NT2/D1 (cell line): ENCODE data around the gene KLF6.

ENCODE experiments used
- DNase-seq: peaks from one replicate; pipeline ENCODE4 v3.0.0-alpha.2; 2011; ENCODE audit warnings: low read depth, low spot score
- H3K27me3 ChIP-seq: 2 replicates; pipeline ENCODE4 v1.6.0; 2011; ENCODE audit warnings: mild to moderate bottlenecking; ENCODE audit not compliant: insufficient read length, insufficient read depth
- H3K36me3 ChIP-seq: 2 replicates; pipeline ENCODE4 v1.6.1; 2011; ENCODE audit warnings: mild to moderate bottlenecking, low read length, mixed read lengths; ENCODE audit not compliant: insufficient read depth, insufficient read length
- H3K4me1 ChIP-seq: 2 replicates; pipeline ENCODE4 v1.5.1; 2011; ENCODE audit not compliant: insufficient read depth, insufficient read length
- H3K4me3 ChIP-seq: 2 replicates; pipeline ENCODE4 v1.5.1; 2011; ENCODE audit warnings: low read depth; ENCODE audit not compliant: insufficient read length
- H3K9ac ChIP-seq: 2 replicates; pipeline ENCODE4 v1.6.0; 2011; ENCODE audit warnings: low read depth; ENCODE audit not compliant: insufficient read length
- H3K9me3 ChIP-seq: 2 replicates; pipeline ENCODE4 v1.5.1; 2011; ENCODE audit warnings: mild to moderate bottlenecking, low read length; ENCODE audit not compliant: insufficient read depth
- SUZ12 ChIP-seq: IDR thresholded peaks from 2 replicates; pipeline ENCODE4 v1.6.1; 2011; ENCODE audit not compliant: insufficient read length, insufficient read depth; ENCODE audit errors: extremely low read depth
- YY1 ChIP-seq: IDR thresholded peaks from 2 replicates; pipeline ENCODE4 v1.6.1; 2011; ENCODE audit not compliant: insufficient read length, insufficient read depth
- ZNF274 ChIP-seq: IDR thresholded peaks from 2 replicates; pipeline ENCODE4 v1.6.1; 2011; ENCODE audit warnings: mild to moderate bottlenecking, low read depth, low read length

KLF6 gene

GRCh38 chr10:3764626-3765112 is 20.3 kb downstream of the KLF6 start:
- Histone ChIP-seq H3K4me3 (no peak overlapping the region), H3K4me1 (peaks cover 2% of the 10 kb centered on the region), H3K9ac (no peak overlapping the region), H3K9me3 (no peaks in the 10 kb centered on the region), H3K27me3 (no peaks in the 10 kb centered on the region), H3K36me3 (no peaks in the 10 kb centered on the region)
- no peak for DNase-seq
- TF ChIP-seq YY1, result no peak
- no peak for TF ChIP-seq SUZ12
- no peak for TF ChIP-seq ZNF274

- TF ChIP-seq YY1 (no peak), SUZ12 (no peak), ZNF274 (no peak)
- H3K36me3 ChIP-seq, result no peaks in the 10 kb centered on the region
- no peak for DNase-seq
- H3K9ac ChIP-seq, result no peak overlapping the region
- no peaks in the 10 kb centered on the region for H3K9me3 ChIP-seq
- H3K27me3 ChIP-seq, result no peaks in the 10 kb centered on the region
- H3K4me3 ChIP-seq, result no peak overlapping the region
- peaks cover 2% of the 10 kb centered on the region for H3K4me1 ChIP-seq
Measured at GRCh38 chr10:3763852-3764625, 21.0 kb downstream of the KLF6 start.

- Histone ChIP-seq H3K36me3 (no peaks in the 10 kb centered on the region), H3K9ac (no peak overlapping the region), H3K4me3 (no peak overlapping the region), H3K27me3 (no peaks in the 10 kb centered on the region), H3K9me3 (no peaks in the 10 kb centered on the region), H3K4me1 (peaks cover 2% of the 10 kb centered on the region)
- no peak for DNase-seq
- TF ChIP-seq ZNF274 (no peak), YY1 (no peak), SUZ12 (no peak)
Measured at GRCh38 chr10:3763035-3763456, 22.0 kb downstream of the KLF6 start.

- Histone ChIP-seq H3K4me1 (peaks cover 2% of the 10 kb centered on the region), H3K36me3 (no peaks in the 10 kb centered on the region), H3K4me3 (no peak overlapping the region), H3K9ac (no peak overlapping the region), H3K27me3 (no peaks in the 10 kb centered on the region), H3K9me3 (no peaks in the 10 kb centered on the region)
- no peak for DNase-seq
- TF ChIP-seq YY1, result no peak
Measured at GRCh38 chr10:3762309-3762708, 22.7 kb downstream of the KLF6 start.

GRCh38 chr10:3761904-3762303 is 23.1 kb downstream of the KLF6 start:
- Histone ChIP-seq H3K9ac (no peak overlapping the region), H3K36me3 (no peaks in the 10 kb centered on the region)

GRCh38 chr10:3761021-3761686 is 23.9 kb downstream of the KLF6 start:
- H3K36me3 ChIP-seq, result no peaks in the 10 kb centered on the region
- no peak for DNase-seq
- H3K4me3 ChIP-seq, result no peak overlapping the region
- no peaks in the 10 kb centered on the region for H3K27me3 ChIP-seq
- no peaks in the 10 kb centered on the region for H3K9me3 ChIP-seq
- TF ChIP-seq ZNF274 (no peak), SUZ12 (no peak), YY1 (no peak)
- H3K9ac ChIP-seq, result no peak overlapping the region
- peaks cover 2% of the 10 kb centered on the region for H3K4me1 ChIP-seq

More at GRCh38 chr10:3761904-3762303, 23.1 kb downstream of the KLF6 start:
- Histone ChIP-seq H3K4me3 (no peak overlapping the region), H3K4me1 (peaks cover 2% of the 10 kb centered on the region), H3K9me3 (no peaks in the 10 kb centered on the region), H3K27me3 (no peaks in the 10 kb centered on the region)
- TF ChIP-seq YY1 (no peak), SUZ12 (no peak), ZNF274 (no peak)
- DNase-seq, result peak; percentile 74

GRCh38 chr10:3760083-3760482 is 24.9 kb downstream of the KLF6 start:
- Histone ChIP-seq H3K9ac (no peak overlapping the region), H3K4me1 (peaks cover 2% of the 10 kb centered on the region)
- TF ChIP-seq YY1, result no peak
- TF ChIP-seq ZNF274, result no peak
- no peak for TF ChIP-seq SUZ12

More at GRCh38 chr10:3760083-3760482, 24.9 kb downstream of the KLF6 start:
- no peaks in the 10 kb centered on the region for H3K27me3 ChIP-seq
- no peaks in the 10 kb centered on the region for H3K9me3 ChIP-seq
- DNase-seq, result no peak
- no peaks in the 10 kb centered on the region for H3K36me3 ChIP-seq
- no peak overlapping the region for H3K4me3 ChIP-seq
